HepG2 (cell line): ENCODE results near the gene GFER. TPM values are rescaled to one million over a fixed set of nuclear protein-coding genes. Genes with fewer than 3 reads are reported as not detected.

ENCODE experiments used
- ARID2 ChIP-seq: sonication (generic); formaldehyde crosslinking; IDR thresholded peaks from 2 replicates; pipeline ENCODE4 v1.8.1; 2022; ENCODE audit warnings: mild to moderate bottlenecking, missing genetic modification reagents, borderline replicate concordance
- CEBPB ChIP-seq: IDR thresholded peaks from 2 replicates; pipeline ENCODE4 v1.6.1; 2011; ENCODE audit warnings: low read depth, low read length, improper control_type of control experiment, borderline replicate concordance
- EZH2 ChIP-seq: conservative IDR thresholded peaks from 2 replicates; pipeline ENCODE4 v1.6.1; 2012; ENCODE audit warnings: mild to moderate bottlenecking, low read depth, low read length, moderate library complexity
- ISX ChIP-seq: sonication (generic); formaldehyde crosslinking; conservative IDR thresholded peaks from 2 replicates; pipeline ENCODE4 v1.5.0; 2020; ENCODE audit warnings: missing genetic modification reagents
- KDM5A ChIP-seq: fragments of 200-600 bp; sonication (generic); IDR thresholded peaks from 2 replicates; pipeline ENCODE4 v1.7.0; 2018; ENCODE audit warnings: antibody characterized with exemption, mild to moderate bottlenecking, low read length, borderline replicate concordance
- NFKB2 ChIP-seq: sonication (generic); formaldehyde crosslinking; IDR thresholded peaks from 2 replicates; pipeline ENCODE4 v1.4.0; 2020; ENCODE audit warnings: missing genetic modification reagents, borderline replicate concordance
- NFKBIZ ChIP-seq: IDR thresholded peaks from 2 replicates; pipeline ENCODE4 v1.6.1; 2018; ENCODE audit warnings: missing genetic modification reagents, missing compliant biosample characterization
- PHF20 ChIP-seq: sonication (generic); formaldehyde crosslinking; IDR thresholded peaks from 2 replicates; pipeline ENCODE4 v1.5.0; 2020; ENCODE audit warnings: mild to moderate bottlenecking, missing genetic modification reagents
- SOX6 ChIP-seq, 2 experiments: fragments of 450-650 bp in 1 of 2; sonication (generic) in 1 of 2; formaldehyde crosslinking in 1 of 2; IDR thresholded peaks; 2 replicates each; pipeline versions ENCODE4 v1.4.0 to v1.6.1; 2017 to 2020; ENCODE audit warnings: antibody characterized with exemption in 1 of 2, mild to moderate bottlenecking in 1 of 2, missing genetic modification reagents in 1 of 2
- ZEB1 ChIP-seq: IDR thresholded peaks from 2 replicates; pipeline ENCODE4 v1.6.1; 2012; ENCODE audit warnings: mild to moderate bottlenecking, low read depth, inconsistent platforms; ENCODE audit not compliant: insufficient replicate concordance
- ZFYVE20 ChIP-seq: sonication (generic); formaldehyde crosslinking; IDR thresholded peaks from 2 replicates; pipeline ENCODE4 v1.8.0; 2023; ENCODE audit warnings: low read depth, mild to moderate bottlenecking, moderate library complexity, missing genetic modification reagents, borderline replicate concordance
- ZNF180 ChIP-seq: sonication (generic); formaldehyde crosslinking; IDR thresholded peaks from 2 replicates; pipeline ENCODE4 v1.4.0; 2020; ENCODE audit warnings: low read depth, missing genetic modification reagents, borderline replicate concordance
- ZNF225 ChIP-seq: sonication (generic); formaldehyde crosslinking; IDR thresholded peaks from 2 replicates; pipeline ENCODE4 v1.4.0; 2020; ENCODE audit warnings: mild to moderate bottlenecking, missing genetic modification reagents
- ZNF354B ChIP-seq: sonication (generic); formaldehyde crosslinking; IDR thresholded peaks from 2 replicates; pipeline ENCODE4 v1.8.0; 2022; ENCODE audit warnings: mild to moderate bottlenecking, missing genetic modification reagents
- ZNF660 ChIP-seq: sonication (generic); formaldehyde crosslinking; IDR thresholded peaks from 2 replicates; pipeline ENCODE4 v1.5.1; 2020; ENCODE audit warnings: mild to moderate bottlenecking, low read depth, missing genetic modification reagents, borderline replicate concordance
- ZNF713 ChIP-seq: sonication (generic); formaldehyde crosslinking; IDR thresholded peaks from 2 replicates; pipeline ENCODE4 v1.4.0; 2020; ENCODE audit warnings: mild to moderate bottlenecking, missing genetic modification reagents
- ZNF883 ChIP-seq: sonication (generic); formaldehyde crosslinking; IDR thresholded peaks from 2 replicates; pipeline ENCODE4 v1.5.1; 2020; ENCODE audit warnings: mild to moderate bottlenecking, missing genetic modification reagents; ENCODE audit errors: not compliant biosample characterization
- polyA plus RNA-seq, 8 experiments: library from polyadenylated mRNA; depleted of rRNA in 3 of 8; stranded (reverse) in 7 of 8; unstranded in 1 of 8; fragments of >200 nt; fragmentation: Illumina TruSeq in 4 of 8; extraction: Trizol in 4 of 8; gene quantifications; 2 replicates each; pipeline versions ENCODE4 v1.2.1 to v1.2.3, GENCODE V29; 2011 to 2016; ENCODE audit warnings: low read depth in 4 of 8, missing spikeins in 1 of 8, mixed read lengths in 1 of 8; ENCODE audit not compliant: insufficient read depth in 1 of 8
- total RNA-seq, 5 experiments: library from RNA; depleted of rRNA; stranded (reverse); fragments of >200 nt; fragmentation: Illumina TruSeq; extraction: Trizol; gene quantifications; 2 replicates each; pipeline ENCODE4 v1.2.3, GENCODE V29; 2016; ENCODE audit warnings: low read depth in 1 of 5
- TF ChIP-seq, protein P1 (sequence below): sonication (generic); formaldehyde crosslinking; IDR thresholded peaks from 2 replicates; pipeline ENCODE4 v1.4.0; 2020; ENCODE audit warnings: mild to moderate bottlenecking, missing genetic modification reagents
- TF ChIP-seq, protein P2 (sequence below): sonication (generic); formaldehyde crosslinking; IDR thresholded peaks from 2 replicates; pipeline ENCODE4 v1.8.0; 2022; ENCODE audit warnings: mild to moderate bottlenecking, missing genetic modification reagents, moderate library complexity
- TF ChIP-seq, protein P3 (sequence below): sonication (generic); formaldehyde crosslinking; IDR thresholded peaks from 2 replicates; pipeline ENCODE4 v1.4.0; 2020; ENCODE audit warnings: mild to moderate bottlenecking, missing genetic modification reagents
- TF ChIP-seq, protein P4 (sequence below): sonication (generic); formaldehyde crosslinking; IDR thresholded peaks from 2 replicates; pipeline ENCODE4 v1.4.0; 2020; ENCODE audit warnings: missing genetic modification reagents

Gene GFER
- total and polyA plus RNA-seq, 2 of the 13 experiments (the other 11 are each of a cell fraction or from before 2014, with no cell fraction given) = 28.6 to 71.7 TPM

DNA sequence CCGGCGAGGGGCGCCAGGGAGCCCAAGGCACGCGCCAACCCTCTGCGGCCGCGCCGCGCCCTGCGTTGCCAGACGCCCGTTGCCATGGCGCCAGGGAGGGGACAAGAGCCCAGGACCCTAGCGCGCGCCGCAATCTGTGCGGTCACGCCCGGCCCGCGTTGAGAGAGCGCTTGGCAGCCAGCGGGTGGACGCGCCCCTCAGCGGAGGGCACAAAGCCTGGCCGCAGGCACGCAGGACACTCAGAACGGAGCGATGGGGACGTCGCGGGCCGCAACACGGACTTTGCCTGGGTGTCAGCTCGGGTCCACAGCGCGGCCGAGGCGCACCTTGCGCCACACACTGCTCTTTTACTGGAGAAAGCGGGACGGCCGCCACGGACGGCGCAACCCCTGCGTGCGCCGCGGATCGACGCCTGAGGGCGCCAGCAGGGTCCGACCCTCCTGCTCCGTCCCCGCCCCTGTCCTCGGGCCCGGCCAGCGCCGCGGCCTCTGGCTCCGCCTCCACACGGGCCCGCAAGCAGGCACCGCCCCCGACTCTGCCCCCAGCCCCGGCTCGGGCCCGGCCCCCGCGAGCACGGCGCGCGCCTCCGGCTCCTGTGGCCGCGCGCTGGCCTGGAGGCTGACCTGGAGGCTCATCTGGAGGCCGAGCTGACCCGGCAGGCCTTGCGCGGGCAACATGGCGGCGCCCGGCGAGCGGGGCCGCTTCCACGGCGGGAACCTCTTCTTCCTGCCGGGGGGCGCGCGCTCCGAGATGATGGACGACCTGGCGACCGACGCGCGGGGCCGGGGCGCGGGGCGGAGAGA is at the start of gene GFER (continued):
- TF ChIP-seq ZNF660 (CRISPR knock-in tag) (no peak), NFKB2 (CRISPR knock-in tag) (peak; percentile 33; the same call in 1 of the 2 replicates), KDM5A (peak; percentile 74), ZNF354B (CRISPR knock-in tag) (no peak), PHF20 (CRISPR knock-in tag) (peak; percentile 77), ARID2 (CRISPR knock-in tag) (no peak), ZFYVE20 (CRISPR knock-in tag) (0 out of 2 replicates have a peak, but pooled peaks have one; percentile 58), EZH2 (no peak), ZNF180 (CRISPR knock-in tag) (no peak), ZNF225 (CRISPR knock-in tag) (no peak), ISX (CRISPR knock-in tag) (no peak), ZEB1 (peak; percentile 29), NFKBIZ (0 out of 2 replicates have a peak, but pooled peaks have one; percentile 32), CEBPB (peak; percentile 75), SOX6 (IDR thresholded peaks at IDR 0.05) (no peak), SOX6 (CRISPR knock-in tag; IDR thresholded peaks at IDR 0.05) (peak; percentile 59; the same call in 1 of the 2 replicates), ZNF713 (CRISPR knock-in tag) (no peak), ZNF883 (CRISPR knock-in tag) (no peak)
- TF ChIP-seq, protein P1, sequence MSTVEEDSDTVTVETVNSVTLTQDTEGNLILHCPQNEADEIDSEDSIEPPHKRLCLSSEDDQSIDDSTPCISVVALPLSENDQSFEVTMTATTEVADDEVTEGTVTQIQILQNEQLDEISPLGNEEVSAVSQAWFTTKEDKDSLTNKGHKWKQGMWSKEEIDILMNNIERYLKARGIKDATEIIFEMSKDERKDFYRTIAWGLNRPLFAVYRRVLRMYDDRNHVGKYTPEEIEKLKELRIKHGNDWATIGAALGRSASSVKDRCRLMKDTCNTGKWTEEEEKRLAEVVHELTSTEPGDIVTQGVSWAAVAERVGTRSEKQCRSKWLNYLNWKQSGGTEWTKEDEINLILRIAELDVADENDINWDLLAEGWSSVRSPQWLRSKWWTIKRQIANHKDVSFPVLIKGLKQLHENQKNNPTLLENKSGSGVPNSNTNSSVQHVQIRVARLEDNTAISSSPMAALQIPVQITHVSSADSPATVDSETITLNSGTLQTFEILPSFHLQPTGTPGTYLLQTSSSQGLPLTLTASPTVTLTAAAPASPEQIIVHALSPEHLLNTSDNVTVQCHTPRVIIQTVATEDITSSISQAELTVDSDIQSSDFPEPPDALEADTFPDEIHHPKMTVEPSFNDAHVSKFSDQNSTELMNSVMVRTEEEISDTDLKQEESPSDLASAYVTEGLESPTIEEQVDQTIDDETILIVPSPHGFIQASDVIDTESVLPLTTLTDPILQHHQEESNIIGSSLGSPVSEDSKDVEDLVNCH = no peak
- TF ChIP-seq, protein P2, sequence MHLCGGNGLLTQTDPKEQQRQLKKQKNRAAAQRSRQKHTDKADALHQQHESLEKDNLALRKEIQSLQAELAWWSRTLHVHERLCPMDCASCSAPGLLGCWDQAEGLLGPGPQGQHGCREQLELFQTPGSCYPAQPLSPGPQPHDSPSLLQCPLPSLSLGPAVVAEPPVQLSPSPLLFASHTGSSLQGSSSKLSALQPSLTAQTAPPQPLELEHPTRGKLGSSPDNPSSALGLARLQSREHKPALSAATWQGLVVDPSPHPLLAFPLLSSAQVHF (CRISPR knock-in tag) = no peak
- TF ChIP-seq, protein P3, sequence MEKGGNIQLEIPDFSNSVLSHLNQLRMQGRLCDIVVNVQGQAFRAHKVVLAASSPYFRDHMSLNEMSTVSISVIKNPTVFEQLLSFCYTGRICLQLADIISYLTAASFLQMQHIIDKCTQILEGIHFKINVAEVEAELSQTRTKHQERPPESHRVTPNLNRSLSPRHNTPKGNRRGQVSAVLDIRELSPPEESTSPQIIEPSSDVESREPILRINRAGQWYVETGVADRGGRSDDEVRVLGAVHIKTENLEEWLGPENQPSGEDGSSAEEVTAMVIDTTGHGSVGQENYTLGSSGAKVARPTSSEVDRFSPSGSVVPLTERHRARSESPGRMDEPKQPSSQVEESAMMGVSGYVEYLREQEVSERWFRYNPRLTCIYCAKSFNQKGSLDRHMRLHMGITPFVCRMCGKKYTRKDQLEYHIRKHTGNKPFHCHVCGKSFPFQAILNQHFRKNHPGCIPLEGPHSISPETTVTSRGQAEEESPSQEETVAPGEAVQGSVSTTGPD = no peak
- TF ChIP-seq, protein P4, sequence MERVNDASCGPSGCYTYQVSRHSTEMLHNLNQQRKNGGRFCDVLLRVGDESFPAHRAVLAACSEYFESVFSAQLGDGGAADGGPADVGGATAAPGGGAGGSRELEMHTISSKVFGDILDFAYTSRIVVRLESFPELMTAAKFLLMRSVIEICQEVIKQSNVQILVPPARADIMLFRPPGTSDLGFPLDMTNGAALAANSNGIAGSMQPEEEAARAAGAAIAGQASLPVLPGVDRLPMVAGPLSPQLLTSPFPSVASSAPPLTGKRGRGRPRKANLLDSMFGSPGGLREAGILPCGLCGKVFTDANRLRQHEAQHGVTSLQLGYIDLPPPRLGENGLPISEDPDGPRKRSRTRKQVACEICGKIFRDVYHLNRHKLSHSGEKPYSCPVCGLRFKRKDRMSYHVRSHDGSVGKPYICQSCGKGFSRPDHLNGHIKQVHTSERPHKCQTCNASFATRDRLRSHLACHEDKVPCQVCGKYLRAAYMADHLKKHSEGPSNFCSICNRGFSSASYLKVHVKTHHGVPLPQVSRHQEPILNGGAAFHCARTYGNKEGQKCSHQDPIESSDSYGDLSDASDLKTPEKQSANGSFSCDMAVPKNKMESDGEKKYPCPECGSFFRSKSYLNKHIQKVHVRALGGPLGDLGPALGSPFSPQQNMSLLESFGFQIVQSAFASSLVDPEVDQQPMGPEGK (CRISPR knock-in tag) = peak; percentile 47
